ENCODE measurements around the gene ASB16. TPM values are rescaled to one million over a fixed set of nuclear protein-coding genes. Genes with fewer than 3 reads are reported as not detected.

Gene ASB16
- total RNA-seq, 1 donor: not detected

- H3K79me2 ChIP-seq (ENCODE audit: insufficient read depth, low read length): no peaks in the 10 kb centered on the region
- H3K27me3 ChIP-seq (ENCODE audit: insufficient read depth, low read length): no peaks in the 10 kb centered on the region
- no peaks in the 10 kb centered on the region for H3K4me1 ChIP-seq (ENCODE audit: insufficient read depth, low read length)
- H3K4me2 ChIP-seq (ENCODE audit: insufficient read depth, low read length): no peak overlapping the region
- no peak for TF ChIP-seq CTCF (IDR thresholded peaks at IDR 0.05; ENCODE audit: extremely low read depth, low read depth, low read length)
- no peak overlapping the region for H3K4me3 ChIP-seq (ENCODE audit: insufficient read depth, low read length)
- H3K9me3 ChIP-seq (ENCODE audit: low read depth, low read length): no peaks in the 10 kb centered on the region
- no peak overlapping the region for H3K27ac ChIP-seq (ENCODE audit: low read depth, low read length)
- H2AFZ ChIP-seq (ENCODE audit: low read length): no peak overlapping the region
- no peaks in the 10 kb centered on the region for H4K20me1 ChIP-seq (ENCODE audit: insufficient read depth, low read length)
- peak; percentile 96 for DNase-seq (ENCODE audit: insufficient read length, low spot score, missing footprints)
- peaks cover 6% of the 10 kb centered on the region for H3K36me3 ChIP-seq (ENCODE audit: insufficient read depth, low read length)
Observed at GRCh38 chr17:44176257-44176656, 5.8 kb downstream of the ASB16 start.

DNA sequence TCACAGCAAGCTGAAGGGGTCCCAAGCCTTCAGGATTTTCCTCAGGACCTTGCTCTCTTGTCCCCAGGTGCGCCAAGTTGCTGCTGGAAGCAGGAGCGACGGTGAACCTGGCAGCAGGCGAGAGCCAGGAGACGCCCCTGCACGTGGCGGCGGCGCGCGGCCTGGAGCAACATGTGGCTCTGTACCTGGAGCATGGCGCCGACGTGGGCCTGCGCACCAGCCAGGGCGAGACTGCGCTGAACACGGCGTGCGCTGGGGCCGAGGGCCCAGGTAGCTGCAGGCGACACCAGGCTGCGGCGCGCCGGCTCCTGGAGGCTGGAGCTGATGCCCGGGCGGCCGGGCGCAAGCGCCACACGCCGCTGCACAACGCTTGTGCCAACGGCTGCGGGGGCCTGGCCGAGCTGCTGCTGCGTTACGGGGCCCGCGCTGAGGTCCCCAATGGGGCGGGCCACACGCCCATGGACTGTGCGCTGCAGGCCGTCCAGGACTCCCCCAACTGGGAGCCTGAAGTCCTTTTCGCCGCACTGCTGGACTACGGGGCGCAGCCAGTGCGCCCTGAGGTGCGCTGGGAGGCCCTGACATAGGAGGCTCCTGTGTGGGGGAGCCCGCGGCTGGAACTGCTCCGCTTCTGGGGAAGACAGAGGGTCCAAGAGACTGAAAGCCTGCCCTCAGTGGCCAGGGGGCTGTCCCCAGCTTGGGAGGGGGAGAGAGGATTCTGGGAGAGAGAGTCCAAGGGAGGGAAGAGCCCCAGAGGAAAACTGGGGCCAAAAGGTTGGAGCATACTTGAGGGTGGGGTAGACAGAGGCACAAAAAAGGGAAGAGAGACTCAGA is 6.4 kb downstream of the ASB16 start:
- Histone ChIP-seq H3K4me3 (ENCODE audit: insufficient read depth, low read length) (no peak overlapping the region), H3K36me3 (ENCODE audit: insufficient read depth, low read length) (peaks cover 8% of the 10 kb centered on the region), H3K9me3 (ENCODE audit: low read depth, low read length) (no peaks in the 10 kb centered on the region), H3K27me3 (ENCODE audit: insufficient read depth, low read length) (no peaks in the 10 kb centered on the region), H3K79me2 (ENCODE audit: insufficient read depth, low read length) (no peaks in the 10 kb centered on the region), H2AFZ (ENCODE audit: low read length) (no peak overlapping the region), H4K20me1 (ENCODE audit: insufficient read depth, low read length) (no peaks in the 10 kb centered on the region), H3K4me2 (ENCODE audit: insufficient read depth, low read length) (no peak overlapping the region), H3K27ac (ENCODE audit: low read depth, low read length) (no peak overlapping the region), H3K4me1 (ENCODE audit: insufficient read depth, low read length) (no peaks in the 10 kb centered on the region)
- no peak for TF ChIP-seq CTCF (IDR thresholded peaks at IDR 0.05; ENCODE audit: extremely low read depth, low read depth, low read length)
- peak; percentile 80 for DNase-seq (ENCODE audit: insufficient read length, low spot score, missing footprints)

- Histone ChIP-seq H3K36me3 (ENCODE audit: insufficient read depth, low read length) (peaks cover 15% of the 10 kb centered on the region), H3K27ac (ENCODE audit: low read depth, low read length) (no peak overlapping the region), H3K9me3 (ENCODE audit: low read depth, low read length) (no peaks in the 10 kb centered on the region), H3K4me3 (ENCODE audit: insufficient read depth, low read length) (no peak overlapping the region), H3K79me2 (ENCODE audit: insufficient read depth, low read length) (peaks cover 3% of the 10 kb centered on the region), H3K27me3 (ENCODE audit: insufficient read depth, low read length) (no peaks in the 10 kb centered on the region), H3K4me1 (ENCODE audit: insufficient read depth, low read length) (no peaks in the 10 kb centered on the region), H3K4me2 (ENCODE audit: insufficient read depth, low read length) (no peak overlapping the region), H2AFZ (ENCODE audit: low read length) (no peak overlapping the region), H4K20me1 (ENCODE audit: insufficient read depth, low read length) (no peaks in the 10 kb centered on the region)
- peak; percentile 80 for DNase-seq (ENCODE audit: insufficient read length, low spot score, missing footprints)
- no peak for TF ChIP-seq CTCF (IDR thresholded peaks at IDR 0.05; ENCODE audit: extremely low read depth, low read depth, low read length)
Observed at GRCh38 chr17:44177640-44178039, 7.1 kb downstream of the ASB16 start.

GRCh38 chr17:44178133-44178532 is 7.6 kb downstream of the ASB16 start:
- peak; percentile 70 for DNase-seq (ENCODE audit: insufficient read length, low spot score, missing footprints)
- H3K4me2 ChIP-seq (ENCODE audit: insufficient read depth, low read length): no peak overlapping the region
- H3K27me3 ChIP-seq (ENCODE audit: insufficient read depth, low read length): no peaks in the 10 kb centered on the region
- H4K20me1 ChIP-seq (ENCODE audit: insufficient read depth, low read length): no peaks in the 10 kb centered on the region
- H3K27ac ChIP-seq (ENCODE audit: low read depth, low read length): no peak overlapping the region
- no peak overlapping the region for H2AFZ ChIP-seq (ENCODE audit: low read length)
- no peak for TF ChIP-seq CTCF (IDR thresholded peaks at IDR 0.05; ENCODE audit: extremely low read depth, low read depth, low read length)
- no peak overlapping the region for H3K4me3 ChIP-seq (ENCODE audit: insufficient read depth, low read length)
- H3K4me1 ChIP-seq (ENCODE audit: insufficient read depth, low read length): no peaks in the 10 kb centered on the region
- peaks cover 6% of the 10 kb centered on the region for H3K79me2 ChIP-seq (ENCODE audit: insufficient read depth, low read length)
- H3K36me3 ChIP-seq (ENCODE audit: insufficient read depth, low read length): peaks cover 18% of the 10 kb centered on the region
- H3K9me3 ChIP-seq (ENCODE audit: low read depth, low read length): no peaks in the 10 kb centered on the region

Data from osteoblast (primary cell).